ENCODE measurements around the gene C9orf72. TPM values are rescaled to one million over a fixed set of nuclear protein-coding genes. Genes with fewer than 3 reads are reported as not detected.

C9orf72 gene
- total and polyA plus RNA-seq, 2 of the 13 experiments (the other 11 are each of a cell fraction or from before 2014, with no cell fraction given) = 3.1 to 5.9 TPM

DNA sequence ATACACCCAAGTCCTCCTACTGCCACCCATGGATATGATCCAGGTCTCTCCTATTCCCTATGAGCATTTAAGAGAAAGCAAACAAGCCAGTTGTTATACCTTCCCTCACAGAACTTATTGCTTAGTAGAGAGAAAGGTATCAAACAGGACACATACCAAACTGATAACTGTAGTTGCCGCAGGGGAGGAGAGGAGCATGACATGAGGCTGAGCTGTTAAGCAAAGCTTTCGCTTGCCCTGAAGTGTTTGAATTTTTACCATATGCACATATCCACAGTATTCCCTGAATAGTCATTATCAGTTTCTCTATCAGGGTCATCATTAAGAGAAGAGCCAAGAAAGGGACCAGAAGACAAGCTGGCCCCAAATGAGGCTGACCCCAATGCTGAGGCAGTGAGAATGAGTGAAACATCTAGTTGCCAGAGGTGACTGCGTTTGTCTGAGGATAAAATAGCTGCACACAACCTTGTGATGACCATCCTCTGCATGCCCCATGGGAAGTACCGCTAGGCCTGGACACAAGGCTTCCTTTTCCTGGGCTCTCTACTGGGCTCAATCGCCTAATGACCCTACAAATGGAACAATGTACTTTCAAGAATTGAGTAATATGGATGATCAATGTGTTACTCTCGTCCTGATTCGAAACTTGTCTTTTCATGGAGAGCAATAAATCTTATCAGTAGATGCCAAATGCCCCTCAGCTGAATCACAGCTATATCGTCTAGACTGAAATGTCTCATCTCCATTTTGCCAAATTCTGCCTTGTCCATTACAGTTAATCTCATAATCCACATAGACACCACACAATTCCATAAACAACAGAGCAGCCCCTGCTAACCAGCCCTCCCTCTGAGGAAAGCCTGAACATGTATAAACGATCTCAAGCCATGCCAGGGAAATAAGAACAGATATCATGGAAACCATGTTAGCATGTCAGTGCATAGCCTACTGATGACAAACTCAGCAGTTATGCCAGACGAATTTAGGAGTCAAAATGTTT is 53.5 kb downstream of the C9orf72 start:
- no TSS peak for BruUV-seq (replicated peaks)
- H4K20me1 ChIP-seq (ENCODE audit: insufficient read depth, low read length) = no peaks in the 10 kb centered on the region
- TF ChIP-seq KDM2A (CRISPR knock-in tag; IDR thresholded peaks at IDR 0.05; ENCODE audit: borderline replicate concordance, low read depth) = no peak
- no peak for TF ChIP-seq MYPOP (CRISPR knock-in tag; IDR thresholded peaks at IDR 0.05)
- TF ChIP-seq, protein P1, sequence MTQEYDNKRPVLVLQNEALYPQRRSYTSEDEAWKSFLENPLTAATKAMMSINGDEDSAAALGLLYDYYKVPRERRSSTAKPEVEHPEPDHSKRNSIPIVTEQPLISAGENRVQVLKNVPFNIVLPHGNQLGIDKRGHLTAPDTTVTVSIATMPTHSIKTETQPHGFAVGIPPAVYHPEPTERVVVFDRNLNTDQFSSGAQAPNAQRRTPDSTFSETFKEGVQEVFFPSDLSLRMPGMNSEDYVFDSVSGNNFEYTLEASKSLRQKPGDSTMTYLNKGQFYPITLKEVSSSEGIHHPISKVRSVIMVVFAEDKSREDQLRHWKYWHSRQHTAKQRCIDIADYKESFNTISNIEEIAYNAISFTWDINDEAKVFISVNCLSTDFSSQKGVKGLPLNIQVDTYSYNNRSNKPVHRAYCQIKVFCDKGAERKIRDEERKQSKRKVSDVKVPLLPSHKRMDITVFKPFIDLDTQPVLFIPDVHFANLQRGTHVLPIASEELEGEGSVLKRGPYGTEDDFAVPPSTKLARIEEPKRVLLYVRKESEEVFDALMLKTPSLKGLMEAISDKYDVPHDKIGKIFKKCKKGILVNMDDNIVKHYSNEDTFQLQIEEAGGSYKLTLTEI (CRISPR knock-in tag; conservative IDR thresholded peaks at IDR 0.05) = no peak
- no peak for TF ChIP-seq ZNF530 (CRISPR knock-in tag; IDR thresholded peaks at IDR 0.05; ENCODE audit: low read depth)
- TF ChIP-seq, protein P2, sequence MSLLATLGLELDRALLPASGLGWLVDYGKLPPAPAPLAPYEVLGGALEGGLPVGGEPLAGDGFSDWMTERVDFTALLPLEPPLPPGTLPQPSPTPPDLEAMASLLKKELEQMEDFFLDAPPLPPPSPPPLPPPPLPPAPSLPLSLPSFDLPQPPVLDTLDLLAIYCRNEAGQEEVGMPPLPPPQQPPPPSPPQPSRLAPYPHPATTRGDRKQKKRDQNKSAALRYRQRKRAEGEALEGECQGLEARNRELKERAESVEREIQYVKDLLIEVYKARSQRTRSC (CRISPR knock-in tag; IDR thresholded peaks at IDR 0.05; ENCODE audit: low read depth) = no peak
- H3K36me3 ChIP-seq (replicated peaks in 1 of 2; ENCODE audit: control insufficient read depth in 1 of 2, insufficient read depth in 2 of 2, low read length in 2 of 2) = no peaks in the 10 kb centered on the region
- in situ Hi-C loops (cut with HindIII; ENCODE audit: extremely low pct_ligation_motif_present, low pct_unique_long_range_greater_than_20kb) (no loop called here), intact Hi-C loops (cut with micrococcal nuclease; ENCODE audit: unreplicated experiment) (no loop called here)
- H3K4me1 ChIP-seq (ENCODE audit: insufficient read depth, low read length) = no peaks in the 10 kb centered on the region
- H2AFZ ChIP-seq (ENCODE audit: low read length) = no peak overlapping the region
- H3K27ac ChIP-seq (ENCODE audit: extremely low read length, insufficient read depth, low read length) = no peak overlapping the region
- CTCF ChIA-PET (ENCODE audit: low intra/inter-chr PET ratio, low total read pairs) = no interaction called here
- no peak overlapping the region for H3K4me2 ChIP-seq (ENCODE audit: low read depth, low read length)
- no peak overlapping the region for H3K4me3 ChIP-seq (replicated peaks in 1 of 3; ENCODE audit: insufficient read depth in 1 of 3, low read depth in 2 of 3, low read length in 3 of 3)
- FAIRE-seq (no peak), DNase-seq (ENCODE audit: low spot score) (no peak), ATAC-seq (no peak)
- H3K79me2 ChIP-seq (ENCODE audit: insufficient read depth, low read length) = no peaks in the 10 kb centered on the region
- H3K9me3 ChIP-seq (ENCODE audit: low read length) = no peaks in the 10 kb centered on the region
- H3K9ac ChIP-seq (ENCODE audit: insufficient read depth, low read depth, low read length) = no peak overlapping the region
- 9% methylated on average over 9 of the region's 10 CpGs for WGBS (ENCODE audit: low lambda C conversion rate)
- no peaks in the 10 kb centered on the region for H3K27me3 ChIP-seq (ENCODE audit: control insufficient read depth in 1 of 2, insufficient read depth in 2 of 2, low read length in 2 of 2)
- POLR2A ChIA-PET = no interaction called here

All from HepG2 (cell line).